ENCODE results near the gene KIF1A.

KIF1A gene

DNA sequence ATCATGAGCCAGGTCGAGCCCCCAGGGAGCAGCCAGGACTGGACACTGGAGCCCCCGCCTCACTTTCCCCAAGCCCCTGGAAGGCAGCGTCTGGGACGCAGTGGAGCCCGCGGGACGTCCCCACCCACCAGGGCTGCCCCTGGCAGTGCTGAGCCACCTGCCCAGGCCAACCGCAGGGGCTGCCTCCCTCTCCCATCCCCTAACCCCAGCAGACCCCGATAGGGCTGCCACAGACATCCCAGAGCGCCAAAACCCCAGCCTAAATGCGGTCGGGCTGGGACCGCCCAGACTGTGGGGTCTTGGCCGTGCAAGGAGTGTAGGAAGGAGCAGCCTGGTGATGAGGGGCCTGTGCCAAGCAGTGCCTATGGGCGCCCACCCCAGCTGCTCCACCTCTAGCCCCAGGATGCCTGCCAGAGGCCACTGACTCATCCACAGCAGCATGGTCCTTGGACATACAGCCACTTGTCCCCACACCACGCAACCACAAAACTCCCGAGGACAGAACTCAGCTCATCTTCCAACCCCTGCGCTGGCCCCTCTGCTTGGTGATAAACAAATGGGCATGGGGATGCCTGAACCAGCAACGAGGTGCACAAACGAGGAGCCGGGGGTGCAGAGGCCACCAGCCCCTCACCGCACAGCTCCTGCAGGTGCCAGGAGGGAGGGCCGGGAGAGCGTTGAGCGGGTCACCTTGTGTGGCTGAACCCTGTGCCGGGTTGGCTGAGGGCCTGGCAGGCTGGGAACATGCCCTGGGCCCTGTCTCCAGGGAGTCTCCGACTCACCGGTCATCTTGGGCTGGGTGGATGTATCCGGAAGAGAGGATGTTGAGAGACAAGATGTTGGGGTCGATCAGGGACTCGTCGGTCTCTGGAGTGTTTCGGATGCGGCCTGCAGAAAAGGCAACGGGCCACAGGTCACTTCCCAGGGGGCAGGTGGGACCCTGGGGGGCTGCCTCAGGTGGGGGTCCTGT, 83.5 kb downstream of the KIF1A start:
- peaks cover 85% of the 10 kb centered on the region for H3K36me3 ChIP-seq (ENCODE audit: control insufficient read depth, insufficient read depth, low read length)

GRCh38 chr2:240735476-240735875, 84.5 kb downstream of the KIF1A start:
- H3K27ac ChIP-seq (ENCODE audit: low read depth, low read length): no peak overlapping the region
- no peaks in the 10 kb centered on the region for H3K27me3 ChIP-seq (ENCODE audit: control insufficient read depth, insufficient read depth, low read length)
- H3K4me3 ChIP-seq (ENCODE audit: low read depth, low read length): no peak overlapping the region
- H3K4me1 ChIP-seq (ENCODE audit: control insufficient read depth, insufficient read depth, low read length): no peaks in the 10 kb centered on the region
- no peak overlapping the region for H3K9ac ChIP-seq (ENCODE audit: low read depth, low read length)
- H3K36me3 ChIP-seq (ENCODE audit: control insufficient read depth, insufficient read depth, low read length): peaks cover 74% of the 10 kb centered on the region
- no peaks in the 10 kb centered on the region for H3K9me3 ChIP-seq (ENCODE audit: control insufficient read depth, insufficient read depth, low read length)

More for the DNA sequence above, 83.5 kb downstream of the KIF1A start:
- H3K9me3 ChIP-seq (ENCODE audit: control insufficient read depth, insufficient read depth, low read length): no peaks in the 10 kb centered on the region
- no peaks in the 10 kb centered on the region for H3K4me1 ChIP-seq (ENCODE audit: control insufficient read depth, insufficient read depth, low read length)
- no peaks in the 10 kb centered on the region for H3K27me3 ChIP-seq (ENCODE audit: control insufficient read depth, insufficient read depth, low read length)
- H3K9ac ChIP-seq (ENCODE audit: low read depth, low read length): no peak overlapping the region
- no peak overlapping the region for H3K27ac ChIP-seq (ENCODE audit: low read depth, low read length)
- no peak overlapping the region for H3K4me3 ChIP-seq (ENCODE audit: low read depth, low read length)

DNA sequence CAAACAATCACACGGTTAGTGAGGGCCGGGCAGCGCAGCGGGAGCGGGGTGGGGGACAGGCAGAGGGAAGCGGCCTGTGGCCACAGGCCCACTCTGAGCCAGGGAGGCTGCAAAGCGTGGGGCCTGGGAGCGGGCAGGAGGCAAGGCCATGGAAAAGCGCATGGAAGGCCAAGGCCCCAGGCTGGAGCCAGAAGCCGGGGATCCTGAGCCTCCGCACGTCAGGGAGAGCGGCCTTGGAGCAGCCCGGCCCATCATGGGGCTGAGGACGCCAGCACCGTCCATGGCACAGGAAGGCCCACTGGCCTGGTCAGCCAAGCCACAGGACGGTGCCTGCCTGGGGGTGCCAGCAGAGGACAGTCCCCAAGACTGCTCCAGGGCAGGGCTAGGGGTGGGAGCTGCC, 85.3 kb downstream of the KIF1A start:
- H3K36me3 ChIP-seq (ENCODE audit: control insufficient read depth, insufficient read depth, low read length): peaks cover 67% of the 10 kb centered on the region
- H3K27ac ChIP-seq (ENCODE audit: low read depth, low read length): no peak overlapping the region
- H3K27me3 ChIP-seq (ENCODE audit: control insufficient read depth, insufficient read depth, low read length): no peaks in the 10 kb centered on the region
- H3K4me3 ChIP-seq (ENCODE audit: low read depth, low read length): no peak overlapping the region
- no peaks in the 10 kb centered on the region for H3K4me1 ChIP-seq (ENCODE audit: control insufficient read depth, insufficient read depth, low read length)
- no peaks in the 10 kb centered on the region for H3K9me3 ChIP-seq (ENCODE audit: control insufficient read depth, insufficient read depth, low read length)
- H3K9ac ChIP-seq (ENCODE audit: low read depth, low read length): no peak overlapping the region

DNA sequence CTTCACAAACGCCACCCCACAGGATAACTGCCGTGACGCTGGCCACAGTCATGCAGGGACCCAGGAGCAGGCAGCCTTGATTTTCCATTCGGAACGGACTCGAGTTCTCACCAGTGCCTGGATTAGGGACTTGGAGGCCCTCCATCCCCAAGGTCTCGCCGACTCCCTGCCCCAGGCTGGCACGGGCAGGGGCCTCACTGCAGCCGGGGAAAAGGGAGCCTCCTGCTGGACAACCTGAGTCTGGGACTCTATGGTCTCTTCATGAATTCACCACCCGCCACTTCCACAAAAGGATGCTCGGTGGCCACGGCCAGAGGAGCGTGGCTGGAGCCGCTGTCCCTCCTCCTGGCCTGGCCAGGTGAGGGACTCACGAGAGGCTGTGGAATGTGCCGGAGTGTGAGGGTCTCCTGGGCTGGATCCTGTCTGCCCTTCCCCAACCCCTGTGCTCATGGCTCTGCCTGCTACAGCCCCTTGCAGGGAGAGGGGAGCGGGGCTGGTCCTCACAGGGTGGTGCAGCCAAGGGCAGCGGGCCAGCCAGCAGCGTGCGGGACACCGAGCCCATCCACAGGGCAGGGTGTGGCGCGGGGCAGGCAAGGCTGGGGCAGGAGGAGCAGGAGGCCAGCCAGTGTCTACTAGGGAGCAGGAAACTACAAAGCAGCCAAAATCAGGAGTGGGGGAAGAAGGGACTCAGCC, 86.1 kb downstream of the KIF1A start:
- peaks cover 65% of the 10 kb centered on the region for H3K36me3 ChIP-seq (ENCODE audit: control insufficient read depth, insufficient read depth, low read length)
- H3K4me1 ChIP-seq (ENCODE audit: control insufficient read depth, insufficient read depth, low read length): no peaks in the 10 kb centered on the region
- H3K9me3 ChIP-seq (ENCODE audit: control insufficient read depth, insufficient read depth, low read length): no peaks in the 10 kb centered on the region
- no peak overlapping the region for H3K27ac ChIP-seq (ENCODE audit: low read depth, low read length)
- H3K27me3 ChIP-seq (ENCODE audit: control insufficient read depth, insufficient read depth, low read length): no peaks in the 10 kb centered on the region
- H3K9ac ChIP-seq (ENCODE audit: low read depth, low read length): no peak overlapping the region
- H3K4me3 ChIP-seq (ENCODE audit: low read depth, low read length): no peak overlapping the region

DNA sequence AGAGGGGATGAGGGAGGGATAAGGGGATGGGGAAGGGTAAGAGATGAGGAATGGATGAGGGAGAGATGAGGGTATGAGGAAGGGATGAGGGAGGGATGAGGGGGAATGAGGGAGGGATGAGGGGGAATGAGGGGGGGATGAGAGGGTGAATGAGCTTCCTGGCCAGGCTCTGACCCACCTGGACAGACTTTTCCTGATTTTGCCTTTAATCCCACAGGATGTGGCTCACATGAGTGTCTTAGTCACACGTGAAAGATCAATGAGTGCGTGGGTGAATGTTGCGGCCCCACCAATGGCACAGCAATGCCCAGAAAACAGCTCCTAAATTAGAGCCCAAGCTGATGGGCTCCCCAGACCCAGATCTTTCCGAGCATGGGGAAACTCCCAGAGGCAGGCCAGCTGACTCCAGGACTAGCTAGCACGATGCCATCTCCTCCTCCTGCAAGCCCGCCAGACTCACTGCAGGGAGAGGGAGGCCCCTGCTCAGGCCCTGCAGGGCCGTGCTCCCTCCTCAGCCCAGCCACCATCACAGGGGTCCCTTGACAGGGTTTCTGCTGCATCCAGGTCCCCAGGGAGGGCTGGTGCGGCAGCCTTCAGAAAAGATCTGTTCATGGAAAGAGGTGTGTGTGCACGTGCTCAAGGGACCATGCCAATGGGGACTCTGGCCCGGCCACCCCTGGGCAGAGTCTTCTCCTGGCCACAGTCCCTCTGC, 87.0 kb downstream of the KIF1A start:
- no peak overlapping the region for H3K9ac ChIP-seq (ENCODE audit: low read depth, low read length)
- no peak overlapping the region for H3K27ac ChIP-seq (ENCODE audit: low read depth, low read length)
- H3K36me3 ChIP-seq (ENCODE audit: control insufficient read depth, insufficient read depth, low read length): peaks cover 60% of the 10 kb centered on the region
- no peaks in the 10 kb centered on the region for H3K4me1 ChIP-seq (ENCODE audit: control insufficient read depth, insufficient read depth, low read length)
- no peaks in the 10 kb centered on the region for H3K27me3 ChIP-seq (ENCODE audit: control insufficient read depth, insufficient read depth, low read length)
- H3K4me3 ChIP-seq (ENCODE audit: low read depth, low read length): no peak overlapping the region
- H3K9me3 ChIP-seq (ENCODE audit: control insufficient read depth, insufficient read depth, low read length): no peaks in the 10 kb centered on the region

- no peaks in the 10 kb centered on the region for H3K9me3 ChIP-seq (ENCODE audit: control insufficient read depth, insufficient read depth, low read length)
- H3K4me3 ChIP-seq (ENCODE audit: low read depth, low read length): no peak overlapping the region
- H3K27me3 ChIP-seq (ENCODE audit: control insufficient read depth, insufficient read depth, low read length): no peaks in the 10 kb centered on the region
- H3K27ac ChIP-seq (ENCODE audit: low read depth, low read length): no peak overlapping the region
- H3K36me3 ChIP-seq (ENCODE audit: control insufficient read depth, insufficient read depth, low read length): peaks cover 52% of the 10 kb centered on the region
- H3K4me1 ChIP-seq (ENCODE audit: control insufficient read depth, insufficient read depth, low read length): no peaks in the 10 kb centered on the region
- no peak overlapping the region for H3K9ac ChIP-seq (ENCODE audit: low read depth, low read length)
These were observed 87.8 kb downstream of the KIF1A start for GRCh38 chr2:240732184-240732583.

- H3K4me3 ChIP-seq (ENCODE audit: low read depth, low read length): no peak overlapping the region
- H3K27ac ChIP-seq (ENCODE audit: low read depth, low read length): no peak overlapping the region
- no peaks in the 10 kb centered on the region for H3K9me3 ChIP-seq (ENCODE audit: control insufficient read depth, insufficient read depth, low read length)
- no peaks in the 10 kb centered on the region for H3K4me1 ChIP-seq (ENCODE audit: control insufficient read depth, insufficient read depth, low read length)
- no peak overlapping the region for H3K9ac ChIP-seq (ENCODE audit: low read depth, low read length)
- no peaks in the 10 kb centered on the region for H3K27me3 ChIP-seq (ENCODE audit: control insufficient read depth, insufficient read depth, low read length)
- H3K36me3 ChIP-seq (ENCODE audit: control insufficient read depth, insufficient read depth, low read length): peaks cover 48% of the 10 kb centered on the region
These were observed 88.9 kb downstream of the KIF1A start for GRCh38 chr2:240731178-240731545.

- H3K9ac ChIP-seq (ENCODE audit: low read depth, low read length): no peak overlapping the region
- H3K36me3 ChIP-seq (ENCODE audit: control insufficient read depth, insufficient read depth, low read length): peaks cover 49% of the 10 kb centered on the region
- no peak overlapping the region for H3K27ac ChIP-seq (ENCODE audit: low read depth, low read length)
These were observed 89.4 kb downstream of the KIF1A start for GRCh38 chr2:240730501-240731177.

DNA sequence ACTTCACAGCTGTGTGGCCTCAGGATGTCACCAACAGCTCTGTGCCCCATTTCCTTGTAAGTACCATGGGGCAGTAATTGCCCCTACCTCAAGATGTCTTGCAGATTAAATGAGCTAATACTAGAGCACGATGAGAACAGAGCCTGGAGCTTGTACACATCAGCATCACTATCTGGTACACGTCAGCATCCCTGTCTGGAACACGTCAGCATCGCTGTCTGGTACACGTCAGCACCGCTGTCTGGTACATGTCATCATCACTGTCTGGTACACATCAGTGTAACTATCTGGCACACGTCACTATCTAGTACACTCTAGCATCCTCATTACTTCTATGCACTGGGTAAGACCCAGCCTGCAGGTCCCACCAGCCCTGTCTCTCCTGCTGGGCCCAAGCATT, 91.2 kb downstream of the KIF1A start:
- Histone ChIP-seq H3K36me3 (ENCODE audit: control insufficient read depth, insufficient read depth, low read length) (peaks cover 48% of the 10 kb centered on the region), H3K27me3 (ENCODE audit: control insufficient read depth, insufficient read depth, low read length) (no peaks in the 10 kb centered on the region), H3K9ac (ENCODE audit: low read depth, low read length) (no peak overlapping the region), H3K27ac (ENCODE audit: low read depth, low read length) (no peak overlapping the region), H3K9me3 (ENCODE audit: control insufficient read depth, insufficient read depth, low read length) (no peaks in the 10 kb centered on the region), H3K4me3 (ENCODE audit: low read depth, low read length) (no peak overlapping the region), H3K4me1 (ENCODE audit: control insufficient read depth, insufficient read depth, low read length) (no peaks in the 10 kb centered on the region)

More at GRCh38 chr2:240730501-240731177, 89.4 kb downstream of the KIF1A start:
- Histone ChIP-seq H3K4me1 (ENCODE audit: control insufficient read depth, insufficient read depth, low read length) (no peaks in the 10 kb centered on the region), H3K4me3 (ENCODE audit: low read depth, low read length) (no peak overlapping the region), H3K27me3 (ENCODE audit: control insufficient read depth, insufficient read depth, low read length) (no peaks in the 10 kb centered on the region), H3K9me3 (ENCODE audit: control insufficient read depth, insufficient read depth, low read length) (no peaks in the 10 kb centered on the region)

- Histone ChIP-seq H3K27ac (ENCODE audit: low read depth, low read length) (no peak overlapping the region), H3K36me3 (ENCODE audit: control insufficient read depth, insufficient read depth, low read length) (peaks cover 48% of the 10 kb centered on the region)
These were observed 91.7 kb downstream of the KIF1A start for GRCh38 chr2:240728361-240728760.

More at GRCh38 chr2:240728361-240728760, 91.7 kb downstream of the KIF1A start:
- Histone ChIP-seq H3K27me3 (ENCODE audit: control insufficient read depth, insufficient read depth, low read length) (no peaks in the 10 kb centered on the region), H3K4me1 (ENCODE audit: control insufficient read depth, insufficient read depth, low read length) (no peaks in the 10 kb centered on the region), H3K9me3 (ENCODE audit: control insufficient read depth, insufficient read depth, low read length) (no peaks in the 10 kb centered on the region), H3K9ac (ENCODE audit: low read depth, low read length) (no peak overlapping the region), H3K4me3 (ENCODE audit: low read depth, low read length) (no peak overlapping the region)

Measured in HUES48 (cell line).